Ammon's horn (tissue), 1 donor: Measurements from ENCODE around the gene SPOP.
A peak's percentile ranks its signal among the peaks of the same experiment; 100 is the strongest.
"Not testable (repeated sequence)": the region's sequence is repeated elsewhere in the genome, so short reads cannot be mapped to it uniquely, and the experiment has no call there.

Source experiments
- DNase-seq: peaks from one replicate; pipeline ENCODE4 v3.0.0-alpha.2; 2016; ENCODE audit warnings: low spot score

Gene SPOP

DNA sequence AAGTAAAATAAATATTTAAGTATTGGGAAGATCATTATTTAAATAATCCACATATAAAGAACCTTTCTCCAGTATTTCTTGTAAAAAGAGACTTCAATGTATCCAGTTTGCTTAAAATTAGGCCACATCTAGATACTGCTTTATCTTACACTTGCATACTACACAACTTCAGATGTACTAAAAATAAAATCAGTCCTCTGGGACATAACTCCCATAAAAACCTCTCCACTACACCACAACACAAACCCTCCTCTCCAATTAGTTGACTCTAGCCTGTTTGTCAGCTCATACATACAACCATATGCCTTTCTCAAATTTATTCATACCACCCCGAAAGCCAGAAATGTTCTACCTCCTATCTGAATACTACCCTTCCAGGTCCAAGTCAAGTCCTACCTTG is 21.6 kb downstream of the SPOP start:
- no peak for DNase-seq

DNA sequence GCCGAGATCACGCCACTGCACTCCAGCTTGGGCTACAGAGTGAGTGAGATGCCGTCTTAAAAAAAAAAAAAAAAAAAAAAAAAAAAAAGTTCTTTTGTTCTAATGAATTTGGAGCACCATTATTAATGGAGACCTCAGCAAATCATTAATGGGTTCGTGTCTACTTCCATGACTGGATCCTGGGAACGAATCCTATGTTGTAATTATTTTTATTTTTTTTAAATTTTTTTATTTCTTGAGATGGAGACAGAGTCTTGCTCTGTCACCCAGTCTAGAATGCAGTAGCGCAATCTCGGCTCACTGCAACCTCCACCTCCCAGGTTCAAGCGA is 30.7 kb downstream of the SPOP start:
- DNase-seq, result no peak

DNA sequence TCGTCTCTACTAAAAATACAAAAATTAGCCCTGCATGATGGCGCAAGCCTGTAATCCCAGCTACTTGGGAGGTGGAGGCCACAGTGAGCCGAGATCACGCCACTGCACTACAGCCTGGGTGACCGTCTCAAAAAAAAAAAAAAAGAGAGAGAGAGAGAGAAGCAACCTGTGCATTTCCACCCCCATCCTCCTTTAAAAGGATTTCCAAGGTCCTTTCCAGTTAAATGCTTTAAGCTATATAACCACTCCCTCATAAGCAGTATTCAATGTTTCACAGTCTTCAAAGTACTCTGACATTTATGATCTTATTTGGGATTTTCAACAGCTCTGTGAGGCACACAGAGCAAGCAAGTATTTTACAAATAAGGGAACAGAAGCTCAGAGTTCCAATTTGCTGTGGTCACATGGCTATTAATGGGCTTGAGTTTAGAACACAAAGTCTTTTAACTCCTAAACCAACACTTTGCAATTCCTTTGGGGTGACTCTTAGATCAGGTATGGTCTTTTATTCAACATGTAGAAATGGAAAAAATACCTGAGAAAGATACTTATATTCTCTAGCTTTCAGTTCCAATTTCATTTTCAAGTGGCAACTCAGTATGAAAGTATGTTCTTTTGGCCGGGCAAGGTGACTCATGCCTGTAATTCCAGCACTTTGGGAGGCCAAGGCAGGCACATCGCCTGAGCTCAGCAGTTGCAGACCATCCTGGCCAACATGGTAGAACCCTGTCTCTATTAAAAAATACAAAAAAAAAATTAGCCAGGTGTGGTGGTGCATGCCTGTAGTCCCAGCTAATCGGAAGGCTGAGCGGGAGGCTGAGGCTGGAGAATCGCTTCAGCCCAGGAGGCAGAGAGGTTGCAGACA is 31.3 kb downstream of the SPOP start:
- no peak for DNase-seq

DNA sequence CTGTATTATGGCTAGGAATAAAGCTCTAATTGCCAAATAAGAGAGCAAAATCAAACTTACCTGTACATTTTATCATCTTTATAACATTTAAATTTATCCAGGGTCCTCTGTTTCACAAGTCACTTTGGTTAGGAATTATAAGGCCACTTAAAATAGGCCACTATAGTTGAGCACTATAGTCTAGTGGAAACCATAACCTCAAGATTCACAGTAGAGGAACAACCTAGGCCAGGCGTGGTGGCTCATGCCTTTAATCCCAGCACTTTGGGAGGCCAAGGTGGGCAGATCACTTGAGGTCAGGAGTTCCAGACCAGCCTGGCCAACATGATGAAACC is 31.9 kb downstream of the SPOP start:
- not testable (repeated sequence) for DNase-seq

DNA sequence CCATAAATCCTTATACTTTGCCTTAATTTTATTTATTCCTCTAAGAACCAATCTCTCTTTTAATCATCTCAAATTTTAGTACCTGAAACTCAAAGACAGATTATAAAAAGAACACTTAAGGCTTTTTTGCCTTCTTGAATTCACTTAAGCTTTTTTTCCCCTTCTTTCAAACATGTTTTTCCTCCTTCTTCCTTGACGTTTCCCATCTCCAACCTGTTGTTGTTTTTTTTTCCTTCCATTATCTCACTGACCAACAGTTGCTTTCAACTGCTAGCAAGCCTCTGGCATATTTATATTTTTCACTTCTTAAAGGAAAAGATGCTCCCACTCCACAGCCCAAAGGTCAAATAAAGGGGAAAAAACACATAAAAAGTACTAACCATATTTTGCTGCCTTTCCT is 32.2 kb downstream of the SPOP start:
- DNase-seq, result no peak

DNA sequence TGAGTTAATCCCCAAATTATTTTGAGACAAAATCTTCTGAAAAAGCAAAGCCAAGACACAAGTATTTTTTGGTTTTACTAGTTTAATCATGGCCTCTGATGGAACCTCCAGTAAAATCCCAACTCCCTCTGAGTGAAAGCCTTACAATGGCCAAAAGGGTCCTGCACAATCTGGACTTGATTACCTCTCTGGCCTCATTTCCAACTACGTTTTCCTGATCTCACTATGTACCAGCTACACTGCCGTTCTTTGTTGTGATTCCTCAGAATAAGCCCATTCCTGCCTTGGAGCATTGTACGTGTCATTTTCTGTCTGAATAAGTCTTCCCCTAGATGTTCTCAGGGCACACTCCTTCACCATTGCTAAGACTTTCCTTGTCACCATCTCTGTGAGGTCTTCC is 37.3 kb downstream of the SPOP start:
- DNase-seq, result no peak

DNA sequence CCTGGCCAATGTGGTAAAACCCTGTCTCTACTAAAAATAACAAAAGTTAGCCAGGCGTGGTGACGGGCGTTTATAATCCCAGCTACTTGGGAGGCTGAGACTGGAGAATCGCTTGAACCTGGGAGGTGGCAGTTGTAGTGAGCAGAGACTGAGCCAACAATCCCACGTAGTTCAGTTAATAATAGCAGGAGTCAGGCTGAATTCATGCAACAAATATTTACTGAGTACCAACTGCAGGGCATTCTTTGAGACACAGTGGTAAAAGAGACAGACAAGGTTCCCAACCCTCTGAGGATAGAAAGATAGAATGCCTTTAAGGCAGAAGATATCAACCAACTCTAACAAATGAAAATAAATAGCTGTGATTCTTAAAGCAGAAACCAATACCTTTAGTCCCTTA is 39.1 kb downstream of the SPOP start:
- DNase-seq, result no peak

DNA sequence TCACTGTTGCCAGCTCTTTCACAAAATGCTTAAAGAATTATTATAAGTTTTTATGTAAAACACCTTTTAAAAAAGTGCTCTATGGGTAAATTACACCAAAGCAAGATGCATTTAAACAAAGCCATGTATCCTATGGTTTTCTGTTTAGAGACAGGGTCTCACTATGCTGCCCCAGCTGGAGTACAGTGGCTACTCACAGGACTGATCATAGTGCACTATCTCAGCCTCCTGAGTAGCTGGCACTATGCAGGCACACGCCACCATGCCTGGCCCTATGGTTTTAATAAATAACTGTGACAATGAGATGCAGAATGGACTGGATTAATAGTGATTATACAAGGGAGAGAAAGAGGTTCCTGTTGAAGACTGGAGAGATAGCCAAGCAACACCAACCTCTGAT is 40.2 kb downstream of the SPOP start:
- DNase-seq, result no peak

DNA sequence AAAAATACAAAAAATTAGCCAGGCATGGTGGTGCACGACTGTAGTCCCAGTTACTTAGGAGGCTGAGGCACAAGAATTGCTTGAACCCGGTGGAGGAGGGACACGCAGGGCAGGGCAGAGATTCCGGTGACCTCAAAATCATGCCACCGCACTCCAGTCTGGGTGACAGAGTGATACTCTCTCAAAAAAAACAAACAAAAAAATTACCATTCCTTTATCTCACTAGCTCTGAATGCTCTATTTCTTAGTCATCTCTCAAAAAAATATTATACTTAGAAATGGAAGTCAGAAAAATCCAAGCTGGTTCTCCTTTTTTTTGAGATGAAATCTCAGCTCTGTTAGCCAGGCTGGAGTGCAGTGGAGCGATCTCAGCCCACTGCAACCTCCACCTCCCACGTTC is 40.8 kb downstream of the SPOP start:
- DNase-seq, result no peak

DNA sequence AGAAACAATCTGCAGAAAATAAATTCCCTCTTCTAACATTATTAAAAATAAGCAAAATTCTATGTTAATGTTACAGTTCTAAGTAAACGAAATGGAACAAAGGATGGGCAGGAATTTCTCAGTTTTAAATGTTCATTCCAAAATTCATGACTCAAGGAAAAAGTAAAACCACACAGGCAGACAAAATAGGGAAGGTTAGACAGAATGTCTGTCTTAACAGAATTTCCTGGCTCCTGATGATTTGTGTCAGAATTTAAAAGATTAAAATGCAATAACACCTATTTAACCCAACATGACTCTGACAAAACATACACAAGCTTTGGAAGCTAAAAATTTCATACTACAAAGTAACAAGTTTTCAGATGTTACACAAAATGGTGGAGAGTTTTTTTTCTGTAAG is 42.8 kb downstream of the SPOP start:
- DNase-seq, result no peak

DNA sequence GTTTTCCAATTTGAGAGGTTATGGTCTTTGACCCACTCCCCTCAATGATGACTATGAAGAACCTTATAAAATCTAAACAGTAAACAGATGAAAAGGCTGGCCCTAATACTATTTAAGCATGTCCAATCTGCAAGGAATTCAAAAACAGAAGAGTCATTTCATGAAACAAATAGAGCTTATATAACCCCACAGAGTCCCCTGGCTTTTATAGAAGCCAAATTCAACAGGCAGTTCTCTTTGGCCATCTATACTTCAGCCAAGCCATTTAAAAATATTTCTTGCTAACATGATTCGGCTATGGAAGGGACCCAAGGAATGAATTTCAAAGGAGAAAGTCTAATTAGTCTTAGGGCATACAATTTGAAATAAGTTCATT is 43.4 kb downstream of the SPOP start:
- DNase-seq, result no peak

DNA sequence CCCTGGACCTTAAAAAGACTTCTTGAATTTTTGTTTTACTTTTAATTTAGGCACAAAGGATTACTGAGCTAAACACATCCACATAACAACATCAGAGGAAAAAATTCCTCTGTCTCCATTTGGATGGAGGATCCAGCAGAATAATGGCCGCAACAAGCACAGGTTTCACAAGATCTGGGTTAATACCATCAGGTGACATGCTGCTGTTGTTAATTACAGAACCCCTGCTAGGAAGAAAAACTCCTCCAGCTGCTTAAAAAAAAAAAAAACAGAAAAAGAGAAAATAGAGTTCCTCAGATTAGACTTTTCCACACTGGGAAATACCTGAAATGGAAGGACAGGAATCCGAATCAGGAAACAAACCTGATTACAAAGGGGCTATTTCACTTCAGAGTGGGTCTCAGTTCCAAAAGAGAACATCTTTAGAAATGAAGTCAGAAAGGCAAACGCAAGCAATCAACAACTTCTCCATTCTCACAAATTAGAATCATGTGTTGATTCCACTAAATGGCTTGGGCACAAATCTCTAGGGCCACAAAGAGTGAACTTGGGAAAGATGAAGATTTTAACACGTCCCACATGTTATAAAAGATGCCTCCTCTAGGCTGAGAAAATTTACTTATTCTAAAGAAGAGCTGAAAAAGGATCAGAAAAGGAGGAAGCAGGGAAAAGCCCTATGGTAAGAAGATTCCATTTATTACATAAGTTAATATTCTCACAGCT is 44.0 kb downstream of the SPOP start:
- no peak for DNase-seq

DNA sequence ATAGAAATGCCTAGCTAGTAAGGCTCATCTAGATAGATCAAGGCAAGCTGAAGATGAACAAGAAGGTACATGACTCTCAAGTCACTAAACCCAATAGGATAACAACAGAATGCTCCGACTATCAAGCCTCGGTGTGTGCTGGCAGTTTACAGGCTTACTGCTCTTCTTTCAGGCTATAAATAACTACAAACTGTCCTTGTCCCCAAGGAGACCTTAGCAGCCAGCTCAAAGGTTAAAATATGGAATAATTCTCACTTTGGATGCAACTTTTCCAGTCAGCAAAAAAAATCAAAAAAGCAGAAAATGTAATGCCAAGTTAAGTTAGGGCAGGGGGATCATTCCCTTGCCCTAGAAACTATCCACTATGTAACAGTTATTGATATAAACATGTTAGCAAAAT is 44.6 kb downstream of the SPOP start:
- no peak for DNase-seq

DNA sequence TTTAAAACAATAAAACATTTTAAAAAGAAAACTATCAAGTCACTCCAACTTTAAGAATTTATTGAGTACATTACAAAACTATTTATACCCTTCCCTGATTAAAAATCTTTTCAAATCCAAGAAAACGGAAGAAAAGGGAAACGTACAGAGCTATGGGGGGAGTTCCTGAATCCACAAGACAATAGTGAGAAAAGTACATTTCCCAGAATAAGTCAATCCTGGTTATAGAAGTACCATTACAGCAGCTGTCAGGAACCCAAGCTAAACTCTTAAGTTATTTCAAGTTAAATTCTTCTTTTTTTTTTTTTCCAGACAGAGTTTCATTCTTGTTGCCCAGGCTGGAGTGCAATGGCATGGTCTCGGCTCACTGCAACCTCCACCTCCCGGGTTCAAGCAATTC is 45.7 kb downstream of the SPOP start:
- no peak for DNase-seq

DNA sequence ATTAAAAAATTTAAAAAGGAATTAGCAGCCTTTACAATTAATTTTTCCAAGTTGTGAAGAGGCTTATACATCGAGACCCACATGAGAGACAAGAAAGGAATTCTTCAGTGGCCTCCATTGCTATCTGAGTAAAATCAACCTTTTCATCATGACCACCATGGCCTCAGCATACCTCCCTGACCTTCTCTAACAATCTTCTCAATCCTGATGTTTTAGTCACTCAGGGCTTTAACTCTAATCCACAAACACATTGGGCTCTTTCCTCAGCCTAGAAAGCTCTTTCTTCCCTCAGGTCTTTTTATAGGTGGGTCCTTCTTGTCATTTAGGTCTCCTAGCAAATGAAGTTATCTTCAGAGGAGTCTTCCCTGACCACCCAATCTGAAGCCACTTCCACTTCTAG is 46.4 kb downstream of the SPOP start:
- no peak for DNase-seq

DNA sequence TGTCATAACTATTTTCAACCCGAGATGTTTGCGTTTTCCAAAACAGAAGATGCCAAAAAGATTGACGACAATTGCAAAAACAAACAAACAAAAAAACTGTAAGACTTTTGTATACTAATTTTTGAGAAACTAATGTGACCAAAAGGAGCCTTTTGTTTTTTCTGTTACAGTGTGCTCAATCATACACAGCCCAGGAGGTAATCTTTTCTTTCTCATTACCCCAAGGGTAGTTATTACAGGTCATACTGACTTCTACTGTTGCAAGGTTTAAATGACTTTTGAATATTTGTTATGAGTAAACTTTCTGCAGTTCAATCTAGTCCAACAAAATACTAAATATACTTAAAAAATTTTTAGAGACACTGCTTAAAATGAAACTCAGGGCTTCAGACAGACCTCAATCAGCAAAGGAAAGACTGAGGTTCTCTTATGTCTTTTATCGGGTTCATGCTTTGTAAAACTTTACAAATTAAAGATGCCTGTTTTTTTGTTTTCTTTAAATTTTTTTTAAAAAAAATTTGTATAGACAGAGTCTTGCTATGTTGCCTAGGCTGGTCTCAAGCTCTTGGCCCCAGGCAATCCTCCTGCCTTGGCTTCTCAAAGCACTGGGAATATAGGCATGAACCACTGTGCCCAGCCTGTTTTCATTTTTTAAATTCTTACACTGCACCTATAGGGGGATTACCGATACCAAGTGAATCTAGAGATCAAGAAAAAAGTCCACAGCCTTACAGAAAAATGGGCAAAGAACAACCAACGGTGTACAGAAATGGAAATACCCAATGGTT is 47.6 kb downstream of the SPOP start:
- DNase-seq, result no peak

DNA sequence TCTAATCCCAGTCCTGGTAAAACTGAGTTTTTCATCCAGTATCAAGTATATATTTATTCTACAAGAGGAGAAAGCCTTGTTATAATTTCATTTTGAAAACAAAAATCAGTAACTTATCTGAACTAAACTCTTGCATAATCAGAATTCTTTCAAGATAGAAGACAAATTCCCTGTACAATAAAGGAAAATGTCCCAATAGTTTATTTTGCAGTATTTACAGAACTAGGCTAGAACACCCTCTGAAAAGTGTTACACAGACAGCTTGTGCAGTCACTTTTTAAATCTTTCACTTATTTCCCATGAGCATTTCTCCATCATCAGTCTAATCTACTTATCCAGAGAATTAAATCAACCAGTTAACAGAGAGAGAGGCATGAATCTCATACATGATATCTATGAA is 48.5 kb downstream of the SPOP start:
- DNase-seq, result no peak

DNA sequence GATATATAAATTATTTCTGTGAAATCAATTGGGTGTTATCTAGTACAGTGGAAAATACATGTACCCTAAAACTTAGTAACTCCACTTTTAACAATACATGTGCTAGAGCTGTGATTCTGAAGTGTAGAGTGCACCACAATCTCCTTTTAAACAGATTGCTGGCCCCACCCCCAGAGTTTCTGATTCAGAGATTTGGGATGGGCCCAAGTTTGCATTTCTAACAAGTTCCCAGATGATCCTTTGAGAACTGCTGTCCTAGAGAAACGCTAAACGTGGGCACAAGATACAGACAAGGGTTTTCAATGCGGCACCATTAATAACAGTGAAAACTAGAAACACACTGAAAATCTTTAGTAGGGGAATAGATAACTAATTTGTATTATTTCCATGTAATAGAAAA is 53.0 kb downstream of the SPOP start:
- peak; percentile 23 for DNase-seq

DNA sequence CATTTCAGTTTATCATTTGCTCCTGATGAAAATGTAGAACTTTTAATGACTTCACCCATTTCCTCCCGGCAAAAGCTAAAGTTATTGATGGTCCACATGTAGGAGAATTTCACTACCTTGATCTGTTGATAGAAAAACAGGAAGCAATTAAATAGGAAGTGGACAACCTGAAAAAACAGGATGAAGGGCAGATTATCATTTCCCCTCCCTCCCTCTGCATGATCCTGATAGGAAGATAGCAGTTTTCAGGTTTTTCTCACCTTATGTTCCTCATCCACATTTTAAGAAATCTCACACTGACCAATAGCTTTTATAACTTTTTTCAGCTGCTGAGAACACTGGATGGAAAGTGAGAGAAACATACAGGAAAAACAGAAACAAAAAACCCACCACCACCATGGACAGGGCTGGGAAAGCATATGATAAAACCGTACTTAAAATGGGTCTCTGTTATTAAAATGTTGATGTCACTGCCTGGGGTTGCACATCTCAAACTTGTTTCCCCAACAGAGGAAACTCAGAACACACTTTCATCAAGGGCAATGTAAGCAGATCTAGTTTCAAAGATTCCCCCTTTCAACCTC is 55.9 kb downstream of the SPOP start:
- no peak for DNase-seq

DNA sequence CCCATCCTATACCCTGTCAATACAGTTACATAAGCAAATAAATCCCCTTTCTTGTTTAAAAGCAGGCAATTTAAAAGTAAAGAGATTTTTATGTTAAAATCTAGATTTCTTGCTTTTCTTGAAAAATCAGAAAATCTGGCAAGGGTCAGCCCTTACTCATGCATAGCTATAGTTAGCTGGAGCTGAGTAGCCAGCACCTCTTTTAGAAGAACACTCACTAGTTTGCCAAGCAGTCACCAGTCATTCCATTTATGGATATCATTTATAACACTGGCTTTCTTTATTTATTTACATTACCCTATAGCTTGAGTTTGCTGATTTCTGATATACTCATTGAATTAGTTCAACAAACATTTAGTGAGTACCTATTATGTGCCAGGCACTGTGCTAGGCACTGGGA is 56.5 kb downstream of the SPOP start:
- no peak for DNase-seq

DNA sequence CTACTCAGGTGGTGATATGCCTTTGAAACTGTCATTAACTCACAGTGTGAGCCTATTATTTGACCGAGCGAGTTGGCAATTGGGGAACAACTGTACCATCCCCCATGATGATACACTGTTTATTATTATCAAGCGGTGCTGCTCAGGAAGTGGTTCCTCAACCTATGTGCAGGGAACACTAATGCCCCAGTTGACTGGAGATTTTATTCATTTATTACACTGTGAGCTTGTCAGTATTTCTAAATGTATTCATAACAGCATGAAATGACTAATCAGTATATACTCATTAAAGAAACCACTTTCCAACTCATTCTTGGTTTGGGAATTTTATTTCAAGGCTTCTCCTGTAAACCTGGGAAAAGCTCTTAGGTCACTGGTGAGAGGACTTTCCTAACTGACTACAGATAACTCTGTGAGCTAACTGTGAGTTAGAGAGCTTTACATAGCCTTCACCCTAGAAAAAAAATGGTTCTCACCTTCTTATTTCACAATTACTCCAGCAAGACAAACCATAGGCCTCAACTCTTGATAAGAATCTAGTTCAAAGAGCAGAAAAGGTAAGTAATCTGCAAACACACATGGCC is 59.8 kb downstream of the SPOP start:
- DNase-seq, result no peak

DNA sequence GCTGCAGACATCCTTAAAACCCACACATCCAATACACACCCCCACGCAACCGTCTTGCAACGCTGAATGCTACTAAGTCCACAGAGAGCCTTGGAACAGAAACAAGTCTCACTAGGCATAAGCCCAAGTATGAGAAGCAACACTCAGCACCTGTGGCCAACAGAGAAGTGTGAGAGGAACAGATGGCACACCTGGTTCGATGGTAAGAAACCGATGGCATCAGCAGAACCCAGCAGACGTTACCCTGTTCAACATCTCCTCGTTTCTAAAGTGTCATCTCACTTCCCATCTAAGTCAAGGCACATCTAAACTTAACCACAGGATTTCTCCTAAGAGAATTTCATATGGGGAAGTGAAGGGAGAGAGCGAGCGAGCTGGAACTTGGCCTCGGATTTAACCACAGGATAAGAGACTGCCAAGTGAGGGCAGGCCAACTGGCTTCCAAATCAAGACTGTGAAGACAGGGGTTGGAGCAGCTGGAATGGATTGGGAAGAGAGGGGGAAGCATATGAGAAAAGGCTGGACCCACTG is 61.2 kb downstream of the SPOP start:
- peak; percentile 27 for DNase-seq
